ENCODE measurements around the gene RPP25L. TPM values are rescaled to one million over a fixed set of nuclear protein-coding genes. Genes with fewer than 3 reads are reported as not detected.

RPP25L gene
- polyA plus RNA-seq, 1 of the 3 experiments (the other 2 are of a cell fraction) = 47.6 TPM

DNA sequence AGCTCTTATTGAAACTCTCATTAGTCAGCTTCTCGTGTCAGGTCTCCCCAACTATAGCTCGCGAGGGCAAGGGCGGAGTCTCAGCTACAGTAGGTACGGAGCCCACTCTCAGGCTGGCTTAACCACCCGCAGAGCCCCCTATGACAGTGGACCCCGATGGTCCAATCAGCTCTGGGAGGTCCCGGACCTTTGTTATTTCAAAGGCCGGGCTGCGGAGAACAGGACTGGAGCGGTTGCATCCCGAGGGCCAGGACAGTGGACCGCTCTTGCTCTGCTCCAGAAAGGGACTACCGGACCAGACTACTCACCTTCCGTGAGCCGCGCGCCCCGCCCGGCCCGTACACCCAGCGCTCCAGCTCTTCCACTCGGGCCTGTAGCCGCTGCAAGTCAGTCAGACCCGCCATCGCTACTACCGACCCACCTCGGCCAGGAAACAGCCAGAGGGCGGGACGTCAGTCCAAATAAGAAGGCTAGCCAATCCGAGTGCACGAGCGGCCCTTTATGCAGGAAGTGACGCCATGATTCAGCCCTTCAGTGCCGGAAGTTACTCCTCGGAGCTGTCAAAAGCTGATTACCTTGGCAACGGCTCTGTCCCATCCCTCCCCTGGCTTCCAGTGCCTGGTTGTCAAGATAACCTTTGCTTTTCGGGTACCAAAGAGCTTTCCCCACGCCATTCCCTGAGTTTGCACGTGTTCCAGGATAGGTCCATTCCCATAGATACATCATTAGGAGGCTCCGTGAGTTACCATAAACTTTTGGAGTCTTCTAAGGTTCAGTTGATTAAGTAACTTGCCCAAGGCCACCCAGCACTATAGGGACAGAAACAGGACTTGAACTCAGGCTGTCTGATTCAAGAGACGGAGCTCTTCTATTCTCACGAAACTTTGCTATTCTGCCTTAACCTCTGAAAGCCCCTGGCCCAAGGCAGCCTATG lies 8.4 kb upstream of the RPP25L start, which contains the start of gene DCTN3 (continued):
- TF ChIP-seq, protein P1, sequence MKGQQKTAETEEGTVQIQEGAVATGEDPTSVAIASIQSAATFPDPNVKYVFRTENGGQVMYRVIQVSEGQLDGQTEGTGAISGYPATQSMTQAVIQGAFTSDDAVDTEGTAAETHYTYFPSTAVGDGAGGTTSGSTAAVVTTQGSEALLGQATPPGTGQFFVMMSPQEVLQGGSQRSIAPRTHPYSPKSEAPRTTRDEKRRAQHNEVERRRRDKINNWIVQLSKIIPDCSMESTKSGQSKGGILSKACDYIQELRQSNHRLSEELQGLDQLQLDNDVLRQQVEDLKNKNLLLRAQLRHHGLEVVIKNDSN (IDR thresholded peaks at IDR 0.05; ENCODE audit: borderline replicate concordance, low read depth) = no peak
- peak; percentile 95 for TF ChIP-seq GABPA (IDR thresholded peaks at IDR 0.05; ENCODE audit: low read depth)
- peak; percentile 64; the same call in 1 of the 2 replicates for TF ChIP-seq ELF1 (IDR thresholded peaks at IDR 0.05)
- TF ChIP-seq RFX5 (IDR thresholded peaks at IDR 0.05; ENCODE audit: low read length) = 0 out of 2 replicates have a peak, but pooled peaks have one; percentile 47

DNA sequence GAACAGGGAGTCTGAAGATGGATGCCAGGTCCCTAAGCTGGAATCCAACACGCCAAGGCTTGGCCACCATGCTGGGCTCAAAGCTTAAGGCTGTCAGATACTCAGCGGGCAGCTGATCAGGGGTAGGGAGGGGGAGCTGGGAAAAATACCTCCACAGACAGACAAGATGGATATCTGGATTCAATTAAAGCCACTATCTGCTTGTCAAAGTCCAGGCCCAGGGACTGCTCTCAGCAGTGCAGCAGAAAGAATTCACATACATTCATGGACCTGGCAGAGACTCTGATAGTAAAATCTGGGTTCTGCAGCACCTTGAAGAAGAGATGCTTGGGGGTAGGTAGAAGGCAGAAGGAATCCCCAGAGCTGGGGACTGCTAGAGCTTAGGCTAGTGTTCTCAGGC lies 3.2 kb upstream of the RPP25L start:
- CTCF ChIA-PET = interaction anchor here (0.9 to 8.8 kb wide), 10 partner anchors 10 to 211 kb away, joined by 3 to 256 read pairs (median 6); partner anchors contain the start of genes ARID3C, GALT and SIGMAR1
- Histone ChIP-seq H3K9me3 (no peaks in the 10 kb centered on the region), H3K36me3 (replicated peaks in 1 of 2; ENCODE audit: control insufficient read depth in 1 of 2, insufficient read depth in 2 of 2, low read length in 1 of 2) (peaks cover 23 to 34% of the 10 kb centered on the region in 2 experiments), H2AFZ (ENCODE audit: low read depth) (no peak overlapping the region), H3K27ac (ENCODE audit: low read depth in 2 of 2, low read length in 1 of 2) (no peak overlapping the region), H3K79me2 (ENCODE audit: insufficient read depth) (peaks cover 23% of the 10 kb centered on the region), H3K4me3 (ENCODE audit: low read depth in 2 of 2, low read length in 1 of 2) (no peak overlapping the region), H3F3A (replicated peaks; ENCODE audit: insufficient read depth) (no peaks in the 10 kb centered on the region), H3K27me3 (ENCODE audit: insufficient read depth) (no peaks in the 10 kb centered on the region), H3K4me1 (ENCODE audit: control insufficient read depth in 1 of 2, insufficient read depth in 2 of 2, low read depth in 1 of 2, low read length in 1 of 2) (peaks cover 5 to 43% of the 10 kb centered on the region in 2 experiments; a peak in 2 of 4 replicates), H4K20me1 (ENCODE audit: insufficient read depth) (no peaks in the 10 kb centered on the region), H3K9me2 (no peaks in the 10 kb centered on the region), H3K9ac (no peak overlapping the region), H3K4me2 (no peak overlapping the region)
- 60% methylated on average over 2 of the region's 2 CpGs for WGBS (ENCODE audit: low lambda C conversion rate)
- POLR2A ChIA-PET = interaction anchor here (0.9 to 1.2 kb wide), 2 partner anchors 22 to 31 kb away, joined by 3 to 11 read pairs; partner anchors contain the start of genes GALT and SIGMAR1
- peak; percentile 75 for DNase-seq
- TF ChIP-seq CHD2 (IDR thresholded peaks at IDR 0.05; ENCODE audit: low read length, partially characterized antibody) (peak; percentile 42), RCOR1 (IDR thresholded peaks at IDR 0.05; ENCODE audit: low read length) (peak; percentile 99), GATA2 (CRISPR knock-in tag; IDR thresholded peaks at IDR 0.05) (peak; percentile 70), EP300 (IDR thresholded peaks at IDR 0.05; ENCODE audit: borderline replicate concordance in 1 of 2, low read depth in 1 of 2, low read length in 1 of 2) (peak in 1 of 2 experiments; percentile 51; a peak in 2 of 4 replicates), MXI1 (IDR thresholded peaks at IDR 0.05; ENCODE audit: low read depth, low read length) (peak; percentile 58; the same call in 1 of the 2 replicates), JUND (IDR thresholded peaks at IDR 0.05) (no peak), PBX3 (IDR thresholded peaks at IDR 0.05) (no peak), TCF12 (IDR thresholded peaks at IDR 0.05) (peak; percentile 26; the same call in 1 of the 2 replicates)
- TF ChIP-seq, protein P2, sequence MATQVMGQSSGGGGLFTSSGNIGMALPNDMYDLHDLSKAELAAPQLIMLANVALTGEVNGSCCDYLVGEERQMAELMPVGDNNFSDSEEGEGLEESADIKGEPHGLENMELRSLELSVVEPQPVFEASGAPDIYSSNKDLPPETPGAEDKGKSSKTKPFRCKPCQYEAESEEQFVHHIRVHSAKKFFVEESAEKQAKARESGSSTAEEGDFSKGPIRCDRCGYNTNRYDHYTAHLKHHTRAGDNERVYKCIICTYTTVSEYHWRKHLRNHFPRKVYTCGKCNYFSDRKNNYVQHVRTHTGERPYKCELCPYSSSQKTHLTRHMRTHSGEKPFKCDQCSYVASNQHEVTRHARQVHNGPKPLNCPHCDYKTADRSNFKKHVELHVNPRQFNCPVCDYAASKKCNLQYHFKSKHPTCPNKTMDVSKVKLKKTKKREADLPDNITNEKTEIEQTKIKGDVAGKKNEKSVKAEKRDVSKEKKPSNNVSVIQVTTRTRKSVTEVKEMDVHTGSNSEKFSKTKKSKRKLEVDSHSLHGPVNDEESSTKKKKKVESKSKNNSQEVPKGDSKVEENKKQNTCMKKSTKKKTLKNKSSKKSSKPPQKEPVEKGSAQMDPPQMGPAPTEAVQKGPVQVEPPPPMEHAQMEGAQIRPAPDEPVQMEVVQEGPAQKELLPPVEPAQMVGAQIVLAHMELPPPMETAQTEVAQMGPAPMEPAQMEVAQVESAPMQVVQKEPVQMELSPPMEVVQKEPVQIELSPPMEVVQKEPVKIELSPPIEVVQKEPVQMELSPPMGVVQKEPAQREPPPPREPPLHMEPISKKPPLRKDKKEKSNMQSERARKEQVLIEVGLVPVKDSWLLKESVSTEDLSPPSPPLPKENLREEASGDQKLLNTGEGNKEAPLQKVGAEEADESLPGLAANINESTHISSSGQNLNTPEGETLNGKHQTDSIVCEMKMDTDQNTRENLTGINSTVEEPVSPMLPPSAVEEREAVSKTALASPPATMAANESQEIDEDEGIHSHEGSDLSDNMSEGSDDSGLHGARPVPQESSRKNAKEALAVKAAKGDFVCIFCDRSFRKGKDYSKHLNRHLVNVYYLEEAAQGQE (IDR thresholded peaks at IDR 0.05; ENCODE audit: low read depth, low read length) = no peak
